ENCODE data around the gene RNU1-3.
"Not testable (repeated sequence)": the region's sequence is repeated elsewhere in the genome, so short reads cannot be mapped to it uniquely, and the experiment has no call there.

RNU1-3 gene

DNA sequence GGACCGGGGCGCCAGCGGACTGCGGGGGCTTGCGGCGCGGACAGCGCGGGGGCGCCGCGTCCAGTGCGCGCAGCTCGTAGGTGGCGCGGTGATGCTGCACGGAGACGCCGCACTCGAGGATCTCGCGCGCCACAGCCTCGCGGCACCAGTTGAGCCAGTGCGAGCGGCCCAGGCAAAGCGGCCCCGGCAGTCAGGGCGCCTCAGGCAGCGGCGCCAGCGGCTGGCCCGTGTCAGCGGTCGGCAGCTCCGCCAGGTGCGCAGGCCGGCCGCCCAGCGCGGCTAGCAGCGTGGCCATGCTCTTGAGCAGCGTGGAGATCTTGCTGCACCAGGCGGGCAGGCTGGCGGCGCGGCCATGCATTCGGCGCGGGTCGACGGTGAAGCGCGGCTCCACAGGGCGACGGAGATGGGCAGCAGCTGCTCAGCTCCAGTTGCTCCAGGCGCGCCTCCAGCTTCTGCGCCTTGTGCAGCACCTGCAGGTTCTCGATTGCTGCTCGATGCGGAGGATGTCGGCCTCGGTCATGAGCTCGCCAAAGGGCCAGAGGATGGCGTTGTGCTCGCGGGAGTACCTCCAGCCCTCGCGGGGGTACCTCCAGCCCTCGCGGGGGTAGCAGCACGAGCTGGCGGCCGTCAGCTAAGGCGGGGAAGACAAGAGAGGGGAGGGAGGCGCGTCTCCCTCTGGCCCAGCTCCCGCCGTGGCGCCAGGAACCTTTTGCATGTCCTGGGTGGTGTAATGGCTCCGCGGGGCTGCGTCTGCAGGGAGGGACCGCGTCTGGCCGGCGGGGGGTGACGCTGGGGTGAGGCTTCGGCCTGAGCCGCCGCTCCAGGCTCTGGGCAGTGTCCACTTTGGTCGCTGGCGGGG lies 26.9 kb upstream of the RNU1-3 start:
- not testable (repeated sequence) for DNase-seq

DNA sequence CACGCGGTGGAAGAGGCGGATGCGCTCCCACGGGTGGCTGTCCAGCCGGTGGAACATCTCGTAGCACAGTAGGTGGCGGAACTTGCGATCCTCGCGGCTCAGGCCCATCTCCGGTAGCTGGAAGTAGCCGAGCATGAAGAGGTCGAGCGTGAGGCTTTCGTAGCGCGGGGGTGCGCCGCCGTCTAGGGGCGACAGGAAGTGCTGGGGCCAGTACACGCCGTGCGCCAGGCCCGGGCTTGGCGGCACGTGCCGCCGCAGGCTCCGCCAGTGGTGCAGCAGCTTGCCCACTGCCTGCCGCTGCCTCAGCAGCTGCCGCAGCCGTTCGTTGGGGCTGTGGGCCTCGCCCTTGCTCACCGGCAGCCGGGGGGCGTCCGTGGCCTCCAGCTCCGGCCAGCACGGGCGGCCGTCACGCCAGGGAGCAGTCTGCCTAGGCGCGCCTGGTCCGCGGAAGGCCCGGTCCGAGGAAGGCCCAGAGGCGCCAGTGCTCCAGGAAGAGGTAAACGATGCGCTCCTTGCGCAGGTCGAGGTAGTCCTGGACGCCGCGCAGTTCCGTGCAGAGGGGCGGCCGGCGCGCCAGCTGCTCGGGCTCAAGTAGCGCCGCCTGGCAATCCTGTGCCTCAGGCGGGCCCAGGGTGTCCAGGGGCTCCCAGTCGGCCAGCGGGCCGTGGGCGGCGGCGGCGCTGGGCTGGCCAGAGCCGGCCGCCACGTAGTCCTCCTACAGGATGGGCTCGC lies 26.1 kb upstream of the RNU1-3 start:
- DNase-seq = not testable (repeated sequence)

DNA sequence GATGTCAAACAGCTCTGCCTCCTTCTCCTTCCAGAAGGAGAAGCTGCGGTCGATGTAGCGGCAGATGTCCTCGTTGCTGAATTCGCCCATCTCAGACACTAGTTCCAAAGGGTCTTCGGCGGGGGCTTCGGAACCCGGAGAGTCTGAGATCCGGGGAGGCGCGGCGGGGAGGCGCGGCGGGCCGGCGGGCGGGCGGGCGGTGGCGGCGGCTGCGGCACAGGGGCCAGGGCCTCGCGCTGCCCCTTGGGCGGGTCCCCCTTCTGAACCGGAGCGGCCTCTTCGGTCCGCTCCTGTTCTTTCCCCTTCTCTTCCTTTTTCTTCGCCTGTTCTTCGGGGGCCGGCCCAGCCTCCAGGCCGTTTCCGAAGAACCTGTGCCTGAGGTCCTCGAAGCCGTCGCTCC lies 25.5 kb upstream of the RNU1-3 start:
- not testable (repeated sequence) for DNase-seq

DNA sequence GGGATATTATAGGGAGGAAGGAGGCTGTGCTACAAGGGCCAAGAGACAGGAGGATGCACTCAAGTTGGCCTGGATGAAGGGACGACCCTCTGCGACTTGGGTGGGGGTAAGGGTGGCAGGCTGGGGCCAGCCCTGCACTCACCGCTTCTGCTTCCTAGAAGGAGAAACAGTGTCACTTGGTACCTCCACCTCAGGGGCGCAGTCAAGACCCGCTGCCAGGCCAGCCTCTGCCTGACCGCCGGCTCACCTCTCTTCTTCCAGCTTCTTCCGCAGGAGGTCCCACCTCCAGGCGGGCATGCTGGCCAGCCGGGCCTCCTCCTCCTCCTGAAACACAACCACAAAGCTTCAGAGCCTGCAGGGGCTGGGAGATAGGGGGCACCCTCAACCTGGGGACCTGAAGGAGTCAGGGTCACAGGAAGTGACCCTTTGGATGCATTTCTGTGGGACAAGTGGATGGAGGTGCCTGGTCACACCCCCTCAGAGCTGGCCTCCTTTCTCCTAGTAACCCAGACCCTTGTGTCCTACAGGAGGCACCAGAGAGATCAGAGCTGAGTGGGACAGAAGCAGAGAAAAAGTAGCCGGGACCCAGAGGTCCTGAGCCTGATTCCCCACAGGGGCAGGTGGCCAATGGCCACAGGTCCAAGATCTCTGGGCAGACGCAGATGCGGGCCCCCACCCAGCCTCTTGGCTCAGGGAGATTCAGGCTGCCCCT lies 24.4 kb upstream of the RNU1-3 start:
- not testable (repeated sequence) for DNase-seq

DNA sequence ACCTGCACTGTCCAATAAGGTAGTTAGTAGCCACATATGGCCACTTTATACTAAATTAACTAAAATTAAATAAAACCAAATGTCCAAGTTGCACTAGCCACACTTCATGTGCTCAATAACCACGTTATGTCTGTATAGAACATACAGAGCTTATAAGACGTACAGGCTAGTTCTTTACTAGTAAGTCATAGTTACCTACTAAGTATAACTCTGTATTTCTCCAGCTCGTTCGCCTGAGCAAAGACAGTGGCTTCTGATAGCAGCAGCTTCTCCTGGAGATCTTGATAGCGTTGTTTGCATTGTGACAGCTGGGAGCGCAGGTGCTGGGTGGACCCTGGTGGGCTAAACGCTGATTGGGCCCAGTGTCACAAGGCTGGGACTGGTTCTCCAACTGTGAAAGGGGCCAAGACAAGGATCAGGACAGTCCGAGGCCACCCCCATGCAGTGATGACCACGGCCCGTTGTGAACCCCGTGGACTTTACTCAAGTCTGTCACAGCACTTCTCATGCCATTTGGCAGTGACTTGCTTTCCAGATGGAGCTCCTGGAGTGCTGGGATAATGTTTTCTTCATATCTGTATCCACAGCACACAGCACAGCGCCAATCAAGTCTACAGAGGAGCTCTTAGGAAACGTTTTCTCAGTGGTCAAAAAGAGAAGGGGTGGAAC lies 20.5 kb upstream of the RNU1-3 start:
- DNase-seq = not testable (repeated sequence)

DNA sequence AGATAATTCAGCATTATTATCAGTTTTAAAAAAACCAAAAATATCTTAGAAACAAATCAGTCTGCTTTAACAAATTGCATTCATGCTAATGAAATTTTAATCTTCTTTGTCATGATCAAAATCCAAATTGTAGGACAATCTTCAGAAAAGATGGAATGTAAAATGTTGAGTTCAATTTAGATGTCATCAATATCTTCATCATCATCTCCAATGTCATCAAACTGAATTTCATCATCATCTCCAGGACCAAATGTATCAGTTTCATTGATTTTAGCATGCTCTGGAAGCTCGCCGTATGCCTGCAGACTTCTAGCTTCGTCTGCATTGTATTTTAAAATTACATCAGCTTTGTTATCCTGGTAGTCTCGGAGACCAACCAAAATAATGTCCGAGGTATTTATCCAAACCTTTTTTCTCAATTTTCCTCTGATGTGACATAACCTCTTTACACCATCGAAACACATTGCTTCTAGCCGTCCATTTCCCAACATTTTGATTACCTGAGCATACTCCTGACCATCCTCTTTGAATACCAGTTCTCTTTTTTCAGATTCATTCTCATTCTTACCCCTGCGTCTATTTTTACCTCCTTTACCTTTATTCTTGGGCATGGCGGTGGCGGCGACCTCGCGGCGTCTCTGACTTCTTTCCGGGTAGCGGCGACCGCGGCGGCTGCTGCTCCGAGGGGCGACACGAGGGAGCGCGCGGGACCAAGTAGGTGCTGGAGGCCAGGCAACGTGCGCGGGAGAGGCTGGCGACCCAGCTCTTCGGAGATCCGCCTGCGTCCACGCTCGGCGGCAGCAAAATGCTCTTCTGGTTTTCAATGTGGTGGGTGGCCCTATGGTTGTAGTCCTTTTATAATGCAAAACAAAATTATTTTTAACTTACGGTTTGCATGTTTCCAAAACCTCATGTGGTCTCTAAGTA lies 19.0 kb upstream of the RNU1-3 start:
- not testable (repeated sequence) for DNase-seq

DNA sequence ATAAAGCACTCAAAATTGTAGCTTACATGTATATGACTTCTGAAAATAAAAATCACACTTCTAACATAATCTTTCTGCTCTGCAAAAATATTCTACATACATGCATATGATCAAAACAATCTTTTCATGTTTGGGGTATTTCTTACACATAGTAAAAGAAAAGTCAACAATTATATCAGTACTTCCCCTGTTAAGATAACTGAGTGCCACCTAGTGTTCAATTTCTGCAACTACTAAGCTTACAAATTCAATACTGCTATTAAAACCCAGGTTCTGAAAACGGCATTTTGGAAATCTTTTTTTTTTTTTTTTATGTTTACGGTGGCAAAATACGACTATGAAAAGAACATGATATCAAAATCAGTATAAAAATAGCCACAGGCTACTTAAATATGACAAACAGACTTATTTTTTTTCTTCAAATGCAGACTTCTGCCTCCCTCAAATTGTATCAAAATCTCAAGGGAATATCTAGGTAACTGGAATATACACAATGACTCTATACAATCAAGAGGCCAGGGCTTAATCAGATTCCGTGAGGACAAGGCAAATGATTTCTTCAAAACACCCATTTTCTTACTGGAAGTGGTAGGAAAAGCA lies 18.1 kb upstream of the RNU1-3 start:
- not testable (repeated sequence) for DNase-seq

DNA sequence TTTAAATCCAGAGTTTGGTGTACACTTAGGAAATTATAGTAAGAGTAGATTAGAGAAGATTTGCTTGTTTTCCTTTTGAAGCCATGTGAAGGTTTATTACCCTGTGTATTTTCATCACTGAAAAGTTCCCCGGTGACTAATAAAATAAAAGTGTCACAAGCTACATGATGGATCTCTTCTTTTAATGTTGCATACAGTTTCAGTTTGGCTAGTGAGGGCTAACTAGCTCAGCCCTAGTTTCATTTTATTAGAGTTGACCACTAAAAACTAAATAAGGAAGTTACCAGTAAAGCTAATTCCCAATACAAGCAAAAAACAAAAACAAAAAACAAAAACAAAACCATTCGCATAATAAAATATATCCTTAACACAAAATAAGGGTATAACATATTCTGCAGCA lies 17.4 kb upstream of the RNU1-3 start:
- DNase-seq = not testable (repeated sequence)

DNA sequence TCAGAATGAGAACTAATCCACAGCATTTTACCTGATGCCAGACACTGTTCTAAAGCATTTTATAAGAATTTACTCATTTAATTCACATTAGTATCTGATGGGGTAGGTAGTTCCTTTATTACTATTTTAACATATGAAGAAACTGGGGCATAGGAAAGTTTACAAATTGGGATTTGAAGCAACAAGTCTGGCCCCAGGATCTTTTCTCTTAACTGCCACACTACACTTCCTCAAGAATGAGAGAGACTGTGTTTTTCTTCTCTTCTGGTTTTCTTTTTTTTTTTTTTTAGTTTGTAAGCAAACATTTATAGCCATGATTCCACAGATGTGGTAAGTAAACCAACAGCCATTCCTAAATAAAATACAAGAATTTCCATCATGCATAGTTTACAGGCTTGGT lies 16.1 kb upstream of the RNU1-3 start:
- DNase-seq = not testable (repeated sequence)

DNA sequence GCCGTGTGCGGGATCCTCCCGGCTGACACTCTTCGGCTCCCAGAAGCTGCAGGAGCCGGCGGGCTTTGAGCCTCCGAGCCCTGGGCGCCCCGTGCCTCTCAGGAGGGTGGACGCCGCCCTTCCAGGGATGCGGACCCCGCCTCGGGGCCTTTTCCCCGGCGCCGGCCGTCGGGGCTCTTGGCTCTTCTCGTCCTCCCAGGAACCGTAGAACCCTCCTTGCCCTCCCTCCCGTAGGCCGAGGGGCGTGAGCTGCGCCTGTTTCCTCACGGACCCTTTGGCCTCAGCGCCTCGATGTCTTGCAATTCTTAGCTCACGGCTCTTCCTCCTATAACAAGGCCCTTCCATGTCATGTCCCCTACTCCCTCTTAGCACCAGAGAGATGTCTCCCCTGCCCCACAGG lies 13.6 kb upstream of the RNU1-3 start:
- not testable (repeated sequence) for DNase-seq

DNA sequence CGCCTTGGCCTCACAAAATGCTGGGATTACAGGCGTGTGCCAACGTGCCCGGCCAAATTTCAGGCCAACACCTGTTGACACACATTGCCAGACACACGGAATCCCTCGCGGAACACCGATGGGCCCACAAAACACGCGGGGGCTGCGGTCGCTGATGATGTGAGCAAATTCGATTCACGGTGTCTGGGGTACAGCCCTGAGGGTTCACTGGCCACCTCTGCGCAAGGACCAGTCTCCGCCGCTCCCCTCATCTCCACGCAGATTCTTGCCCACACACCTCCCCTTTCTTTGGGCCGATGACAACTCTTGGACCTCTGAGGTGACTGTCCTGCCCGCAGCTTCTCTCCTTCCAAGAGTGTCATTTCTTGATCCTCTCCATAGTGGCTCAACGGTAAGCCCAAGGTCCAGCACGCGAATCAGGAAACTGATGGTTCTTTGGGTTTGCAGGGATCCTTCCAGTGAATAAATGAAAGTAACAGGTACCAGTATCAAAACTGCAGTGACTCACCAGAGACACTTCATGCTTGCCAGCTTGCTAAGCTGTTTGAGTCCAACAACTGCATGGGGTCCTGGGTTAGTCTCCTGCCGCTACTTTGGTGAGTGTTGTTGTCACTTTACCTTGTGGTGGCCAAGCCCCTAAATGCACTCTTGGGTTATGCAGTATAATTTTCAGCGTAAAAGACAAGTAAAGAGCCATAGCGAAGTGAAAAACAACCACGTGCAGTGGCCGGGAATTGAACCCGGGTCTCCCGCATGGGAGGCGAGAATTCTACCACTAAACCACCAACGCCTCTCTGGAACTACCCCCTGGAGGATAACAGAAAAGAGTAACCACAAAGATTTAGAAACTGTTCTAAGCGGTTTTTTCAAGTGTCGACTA lies 11.0 kb upstream of the RNU1-3 start:
- no peak for DNase-seq

DNA sequence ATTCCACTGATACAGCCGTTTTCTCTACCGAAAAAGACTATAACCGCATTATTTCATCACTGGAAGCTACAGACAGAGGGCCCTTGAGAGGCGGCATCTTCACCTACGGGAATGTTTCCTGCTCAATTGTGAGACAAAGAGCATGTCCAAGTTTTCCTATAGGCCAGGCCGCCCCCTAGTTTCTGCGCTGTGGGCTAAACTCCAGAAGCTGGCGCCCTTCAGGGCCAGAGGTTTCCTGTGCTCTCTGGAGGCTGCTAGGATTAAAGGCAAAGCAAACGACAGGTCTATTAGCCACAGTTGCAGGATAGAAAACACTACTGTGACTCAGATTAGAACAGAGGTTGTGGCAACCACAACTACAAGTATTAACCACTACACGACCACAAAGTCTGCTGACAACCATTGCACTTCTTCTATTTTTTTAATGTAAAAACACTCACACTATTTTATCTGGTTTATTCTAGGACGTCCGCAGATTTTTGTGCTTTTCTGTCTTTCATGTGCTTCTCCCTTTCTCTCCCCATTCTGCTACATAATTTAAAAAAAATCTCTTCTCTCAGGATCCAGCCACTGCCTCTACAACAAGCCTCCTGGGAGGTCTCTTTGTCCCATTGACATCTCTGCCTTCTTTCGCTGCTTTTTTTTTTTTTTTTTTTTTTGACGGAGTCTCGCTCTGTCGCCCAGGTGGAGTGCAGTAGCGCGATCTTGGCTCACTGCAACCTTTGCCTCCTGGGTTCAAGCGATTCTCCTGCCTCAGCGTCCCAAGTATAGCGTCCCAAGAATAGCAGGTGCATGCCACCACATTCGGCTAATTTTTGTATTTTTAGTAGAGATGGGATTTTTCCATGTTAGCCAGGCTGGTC lies 10.1 kb upstream of the RNU1-3 start:
- not testable (repeated sequence) for DNase-seq

DNA sequence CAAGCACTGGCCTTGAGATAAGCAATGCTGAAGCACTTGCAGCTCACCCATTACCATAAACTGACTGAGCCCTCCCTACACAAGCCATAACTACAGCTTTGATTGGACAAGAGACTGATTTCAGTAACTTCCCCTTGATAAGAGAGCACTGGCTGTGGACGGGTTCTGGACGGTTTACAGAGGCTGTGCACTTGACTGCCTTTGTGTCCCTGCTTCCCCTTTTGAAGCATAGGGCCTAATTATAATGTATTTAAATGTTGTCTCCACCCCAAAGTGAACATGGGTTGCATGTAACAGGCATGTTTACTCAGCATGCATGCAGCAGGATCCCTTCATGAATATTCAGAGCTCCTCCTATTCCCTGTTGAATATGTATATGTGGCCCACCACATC lies 8.4 kb upstream of the RNU1-3 start:
- DNase-seq = not testable (repeated sequence)

DNA sequence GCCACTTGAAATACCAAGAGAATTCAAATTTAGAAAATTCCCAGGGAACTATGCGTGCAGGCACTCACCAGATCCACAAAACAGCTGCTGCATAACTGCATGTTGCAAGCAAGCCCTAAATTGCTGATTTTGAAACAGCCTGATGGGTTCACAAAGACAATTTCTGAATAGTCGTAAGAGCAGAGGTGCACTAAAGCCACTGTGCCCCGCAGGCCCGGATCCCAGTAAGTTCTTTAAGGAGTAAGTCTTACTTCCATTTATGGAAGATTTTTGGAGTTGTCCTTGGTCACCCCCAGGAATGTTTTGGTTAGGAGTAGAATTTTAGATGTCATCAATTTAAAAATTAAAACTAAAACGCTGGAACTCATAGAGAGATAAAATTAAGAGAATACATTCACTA lies 7.2 kb upstream of the RNU1-3 start:
- DNase-seq = not testable (repeated sequence)

DNA sequence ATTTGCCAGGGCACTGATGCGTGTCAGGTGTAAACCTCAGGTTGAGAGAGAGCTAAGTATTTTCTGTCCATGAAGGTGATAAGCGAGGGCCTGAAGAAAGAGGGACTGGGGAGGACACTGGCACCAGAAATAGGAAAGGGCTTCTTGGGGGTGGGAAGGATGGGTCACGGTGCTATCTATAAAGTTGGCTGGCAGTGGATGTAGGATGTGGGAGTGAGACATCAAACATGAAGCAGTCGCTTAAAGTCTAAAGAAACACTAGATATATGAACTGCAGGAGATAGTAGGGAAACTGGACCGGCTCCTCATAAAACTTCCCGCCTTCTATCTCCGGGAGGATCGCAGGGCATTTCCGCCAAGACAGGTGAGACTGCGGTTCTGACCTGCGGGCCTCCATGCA lies 912 bp downstream of the RNU1-3 start:
- DNase-seq = not testable (repeated sequence)

DNA sequence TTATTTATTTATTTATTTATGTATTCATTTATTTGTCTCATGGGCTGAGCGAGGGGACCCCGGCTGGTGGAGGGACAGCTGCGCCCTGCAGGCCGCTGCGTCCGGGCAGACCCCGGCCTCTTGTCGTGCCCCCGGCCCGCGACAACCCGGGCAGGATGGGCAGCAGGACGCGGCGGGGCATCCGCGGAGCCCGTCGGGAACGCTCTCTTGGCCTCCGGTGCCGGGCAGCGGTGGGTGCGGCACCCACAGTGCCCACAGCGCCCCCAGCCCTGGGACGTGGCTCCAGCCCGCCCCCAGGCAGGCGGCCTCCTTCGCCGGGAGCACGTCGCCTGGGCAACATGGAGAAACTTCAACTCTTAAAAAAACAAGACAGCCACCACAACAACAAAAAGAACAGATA lies 8.5 kb downstream of the RNU1-3 start:
- not testable (repeated sequence) for DNase-seq

DNA sequence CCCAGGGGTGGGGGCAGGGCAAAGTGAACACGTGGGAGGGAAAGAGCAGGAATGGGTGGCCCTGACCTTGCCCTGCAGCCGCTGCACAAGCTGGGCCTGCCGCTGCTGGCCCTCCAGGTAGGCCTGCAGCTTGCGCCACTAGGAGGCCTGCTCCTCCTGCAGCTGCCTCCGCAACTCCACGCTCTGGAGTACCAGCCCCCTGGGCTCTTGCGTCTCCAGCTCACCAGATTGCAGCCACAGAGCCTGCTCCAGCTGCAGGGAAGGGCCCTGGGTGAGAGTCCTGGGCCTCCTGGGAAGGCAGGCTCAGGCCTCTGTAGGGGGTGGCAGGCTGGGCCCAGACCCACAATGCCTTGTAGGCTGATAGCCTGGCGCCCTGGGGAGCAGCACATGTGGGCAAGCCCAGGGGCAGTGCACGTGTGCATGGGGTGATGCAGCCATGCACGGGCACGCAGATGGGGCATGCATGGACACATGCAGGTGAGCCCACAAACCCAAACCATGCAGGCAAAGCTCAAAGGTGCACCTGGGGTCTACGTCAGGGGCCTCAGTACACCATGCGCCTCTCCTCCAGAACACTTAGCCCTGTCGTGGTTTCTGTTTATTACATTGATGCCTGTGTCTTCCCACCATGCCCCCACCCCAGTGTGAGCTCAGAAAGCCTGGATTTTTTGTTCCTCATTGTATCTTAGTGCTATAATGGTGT lies 9.6 kb downstream of the RNU1-3 start:
- DNase-seq = not testable (repeated sequence)

DNA sequence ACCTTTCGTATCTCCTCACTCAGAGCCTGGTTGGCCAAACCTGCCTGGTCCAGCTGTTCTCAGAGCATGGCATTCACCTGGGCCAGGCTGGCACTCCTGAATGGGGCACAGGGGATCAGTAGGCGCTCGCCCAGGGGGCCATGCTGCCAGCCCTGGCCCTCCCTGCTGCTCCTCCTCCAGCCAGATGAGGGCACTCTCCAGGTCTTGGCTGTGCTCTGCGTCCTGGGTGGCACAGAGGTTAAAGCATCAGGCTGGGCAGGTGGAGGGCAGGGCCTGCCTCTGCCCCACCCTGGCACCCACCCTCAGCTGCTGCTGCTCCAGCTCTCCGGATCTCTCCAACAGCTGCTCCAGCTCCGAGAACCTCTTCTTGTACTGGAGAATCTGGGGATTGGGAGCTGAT lies 10.2 kb downstream of the RNU1-3 start:
- DNase-seq = not testable (repeated sequence)
